Measurements from ENCODE around the gene LLGL2. TPM values are rescaled to one million over a fixed set of nuclear protein-coding genes. Genes with fewer than 3 reads are reported as not detected.

The LLGL2 gene
- total and polyA plus RNA-seq, 9 donors, result 0.20 to 45.4 (median 15.1) TPM

DNA sequence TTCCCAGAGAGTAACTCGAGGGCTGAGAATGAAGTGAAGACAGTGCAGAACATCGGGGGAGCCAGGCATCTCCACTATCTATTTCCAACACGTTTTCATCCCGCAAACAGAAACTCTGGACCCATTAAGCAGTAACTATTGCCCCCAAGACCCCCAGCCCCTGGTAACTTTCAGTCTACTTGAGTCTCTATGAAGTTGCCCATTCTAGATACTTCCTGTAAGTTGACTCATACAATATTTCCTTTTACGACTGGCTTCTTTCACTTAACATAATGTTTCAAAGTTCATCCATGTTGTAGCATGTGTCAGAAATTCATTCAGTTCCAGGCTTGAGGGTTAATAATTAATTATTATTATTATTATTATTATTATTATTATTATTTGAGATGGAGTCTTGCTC lies 81.6 kb downstream of the LLGL2 start:
- TF ChIP-seq POLR2A (IDR thresholded peaks at IDR 0.05) (no peak), EP300 (IDR thresholded peaks at IDR 0.05) (no peak)
- TF ChIP-seq, protein P1, sequence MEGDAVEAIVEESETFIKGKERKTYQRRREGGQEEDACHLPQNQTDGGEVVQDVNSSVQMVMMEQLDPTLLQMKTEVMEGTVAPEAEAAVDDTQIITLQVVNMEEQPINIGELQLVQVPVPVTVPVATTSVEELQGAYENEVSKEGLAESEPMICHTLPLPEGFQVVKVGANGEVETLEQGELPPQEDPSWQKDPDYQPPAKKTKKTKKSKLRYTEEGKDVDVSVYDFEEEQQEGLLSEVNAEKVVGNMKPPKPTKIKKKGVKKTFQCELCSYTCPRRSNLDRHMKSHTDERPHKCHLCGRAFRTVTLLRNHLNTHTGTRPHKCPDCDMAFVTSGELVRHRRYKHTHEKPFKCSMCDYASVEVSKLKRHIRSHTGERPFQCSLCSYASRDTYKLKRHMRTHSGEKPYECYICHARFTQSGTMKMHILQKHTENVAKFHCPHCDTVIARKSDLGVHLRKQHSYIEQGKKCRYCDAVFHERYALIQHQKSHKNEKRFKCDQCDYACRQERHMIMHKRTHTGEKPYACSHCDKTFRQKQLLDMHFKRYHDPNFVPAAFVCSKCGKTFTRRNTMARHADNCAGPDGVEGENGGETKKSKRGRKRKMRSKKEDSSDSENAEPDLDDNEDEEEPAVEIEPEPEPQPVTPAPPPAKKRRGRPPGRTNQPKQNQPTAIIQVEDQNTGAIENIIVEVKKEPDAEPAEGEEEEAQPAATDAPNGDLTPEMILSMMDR (IDR thresholded peaks at IDR 0.05), result no peak
- DNase-seq, result no peak
- H3K27me3 ChIP-seq, result no peaks in the 10 kb centered on the region
- no peak overlapping the region for H3K4me3 ChIP-seq
- intact Hi-C loops (cut with DNase I), result no loop called here
- H3K36me3 ChIP-seq, result no peaks in the 10 kb centered on the region
- H3K4me1 ChIP-seq (ENCODE audit: insufficient read depth), result no peaks in the 10 kb centered on the region
- no peak overlapping the region for H3K27ac ChIP-seq
- no peaks in the 10 kb centered on the region for H3K9me3 ChIP-seq
- 80 to 87% (median 87%) methylated on average over 5 of the region's 5 CpGs for WGBS, 3 donors

DNA sequence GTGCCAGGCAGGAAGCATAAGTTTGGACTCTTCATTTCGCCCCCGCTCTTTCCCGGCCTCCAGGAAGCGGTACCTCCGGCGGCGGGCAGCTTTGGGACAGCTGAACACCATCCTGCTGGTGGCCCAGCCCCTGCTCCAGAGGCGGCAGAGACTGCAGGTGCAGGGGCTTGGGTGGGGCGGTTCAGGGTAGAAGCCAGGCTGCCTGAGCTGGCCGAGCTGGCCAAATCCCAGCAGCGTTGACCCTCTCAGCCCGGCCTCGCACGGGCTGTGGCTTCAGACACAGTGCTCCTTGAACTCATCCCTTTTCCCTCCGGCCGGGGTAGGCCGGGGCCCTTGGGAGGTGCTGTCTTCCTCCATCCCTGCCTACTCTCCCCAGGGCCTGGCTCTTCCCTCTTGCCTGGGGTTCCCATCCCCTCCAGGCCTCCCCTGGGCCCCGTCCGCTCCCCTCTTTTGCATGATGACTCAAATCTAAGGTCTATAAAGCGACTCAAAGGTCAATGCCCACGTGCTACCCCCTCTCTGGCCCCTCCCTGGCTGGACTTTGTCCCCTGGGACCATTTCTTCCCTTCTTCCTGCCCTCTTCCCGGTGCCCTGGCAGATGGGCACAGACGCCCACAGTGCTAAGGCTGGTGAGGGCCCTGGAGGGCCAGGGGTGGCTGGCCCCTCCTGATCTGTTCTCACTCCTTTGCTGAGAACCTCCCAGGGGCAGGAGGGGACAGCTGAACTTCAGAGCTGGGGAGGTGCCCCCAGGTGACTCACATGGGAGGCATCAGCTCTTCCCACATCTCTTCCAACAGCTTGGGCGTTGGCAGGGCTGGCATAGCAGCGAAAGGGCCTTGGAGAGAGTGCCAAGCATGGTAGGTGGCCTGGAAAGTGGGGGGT lies 84.8 kb downstream of the LLGL2 start:
- Histone ChIP-seq H3K27me3 (no peaks in the 10 kb centered on the region), H3K9me3 (no peaks in the 10 kb centered on the region), H3K27ac (no peak overlapping the region), H3K36me3 (no peaks in the 10 kb centered on the region), H3K4me1 (ENCODE audit: insufficient read depth) (no peaks in the 10 kb centered on the region), H3K4me3 (no peak overlapping the region)
- intact Hi-C loops (cut with DNase I), result no loop called here
- 89 to 90% (median 89%) methylated on average over 25 of the region's 25 CpGs for WGBS, 3 donors
- no peak for TF ChIP-seq EP300 (IDR thresholded peaks at IDR 0.05)
- TF ChIP-seq, protein P1 (IDR thresholded peaks at IDR 0.05), result no peak
- TF ChIP-seq POLR2A (IDR thresholded peaks at IDR 0.05), result no peak
- DNase-seq, result no peak

GRCh38 chr17:75611851-75612429 lies 86.4 kb downstream of the LLGL2 start:
- no peak for DNase-seq
- no peak overlapping the region for H3K4me3 ChIP-seq
- no peaks in the 10 kb centered on the region for H3K36me3 ChIP-seq
- no peaks in the 10 kb centered on the region for H3K27me3 ChIP-seq
- TF ChIP-seq EP300 (IDR thresholded peaks at IDR 0.05) (no peak), POLR2A (IDR thresholded peaks at IDR 0.05) (no peak)
- TF ChIP-seq, protein P1 (IDR thresholded peaks at IDR 0.05), result no peak
- no peaks in the 10 kb centered on the region for H3K4me1 ChIP-seq (ENCODE audit: insufficient read depth)
- intact Hi-C loops (cut with DNase I), result no loop called here
- no peak overlapping the region for H3K27ac ChIP-seq
- H3K9me3 ChIP-seq, result no peaks in the 10 kb centered on the region
- WGBS, 3 donors, result 87 to 90% (median 89%) methylated on average over 20 of the region's 20 CpGs

GRCh38 chr17:75612906-75613626 lies 87.6 kb downstream of the LLGL2 start:
- Histone ChIP-seq H3K9me3 (no peaks in the 10 kb centered on the region), H3K36me3 (no peaks in the 10 kb centered on the region), H3K27ac (no peak overlapping the region), H3K4me3 (no peak overlapping the region), H3K4me1 (ENCODE audit: insufficient read depth) (no peaks in the 10 kb centered on the region), H3K27me3 (no peaks in the 10 kb centered on the region)
- TF ChIP-seq, protein P1 (IDR thresholded peaks at IDR 0.05), result no peak
- TF ChIP-seq EP300 (IDR thresholded peaks at IDR 0.05) (no peak), POLR2A (IDR thresholded peaks at IDR 0.05) (no peak)
- DNase-seq, result no peak
- intact Hi-C loops (cut with DNase I), result no loop called here
- 86 to 91% (median 89%) methylated on average over 27 of the region's 27 CpGs for WGBS, 3 donors
